Liver (tissue), 3 donors: ENCODE measurements around the gene SAFB.

ENCODE experiments used
- CTCF ChIP-seq: fragments of 150-350 bp; IDR thresholded peaks from 2 replicates; pipeline ENCODE4 v1.5.1; 2017; ENCODE audit warnings: improper control_type of control experiment, low read depth, low read length; ENCODE audit not compliant: missing input control
- EGR1 ChIP-seq, 2 donors: IDR thresholded peaks; 2 replicates each; pipeline ENCODE4 v1.6.1; 2016 to 2018; ENCODE audit warnings: antibody characterized with exemption in 2 of 2, low read depth in 2 of 2
- FOXA1 ChIP-seq: IDR thresholded peaks from 2 replicates; pipeline ENCODE4 v1.6.1; 2016; ENCODE audit warnings: antibody characterized with exemption
- GABPA ChIP-seq, 2 donors: IDR thresholded peaks in 1 of 2; conservative IDR thresholded peaks in 1 of 2; 2 replicates each; pipeline ENCODE4 v1.6.1; 2016; ENCODE audit warnings: antibody characterized with exemption in 2 of 2, mild to moderate bottlenecking in 1 of 2, moderate library complexity in 1 of 2
- HNF4G ChIP-seq: IDR thresholded peaks from 2 replicates; pipeline ENCODE4 v1.6.1; 2016; ENCODE audit warnings: antibody characterized with exemption
- JUND ChIP-seq, 2 donors: IDR thresholded peaks; 2 replicates each; pipeline ENCODE4 v1.6.1; 2016; ENCODE audit warnings: antibody characterized with exemption in 2 of 2
- MAX ChIP-seq: IDR thresholded peaks from 2 replicates; pipeline ENCODE4 v1.6.1; 2016; ENCODE audit warnings: antibody characterized with exemption
- RAD21 ChIP-seq, 2 donors: IDR thresholded peaks; 2 replicates each; pipeline ENCODE4 v1.6.1; 2016; ENCODE audit warnings: antibody characterized with exemption in 2 of 2, mild to moderate bottlenecking in 2 of 2
- REST ChIP-seq: IDR thresholded peaks from 2 replicates; pipeline ENCODE4 v1.6.1; 2016; ENCODE audit warnings: antibody characterized with exemption, mild to moderate bottlenecking
- SP1 ChIP-seq: IDR thresholded peaks from 2 replicates; pipeline ENCODE4 v1.6.1; 2018; ENCODE audit warnings: antibody characterized with exemption, mild to moderate bottlenecking
- TAF1 ChIP-seq: conservative IDR thresholded peaks from 2 replicates; pipeline ENCODE4 v1.6.1; 2016; ENCODE audit warnings: antibody characterized with exemption, mild to moderate bottlenecking
- YY1 ChIP-seq: IDR thresholded peaks from 2 replicates; pipeline ENCODE4 v1.6.1; 2016; ENCODE audit warnings: antibody characterized with exemption, mild to moderate bottlenecking
- donor health status: healthy.
- donor health status: healthy.

- TF ChIP-seq CTCF (no peak), RAD21 (IDR thresholded peaks at IDR 0.05) (no peak), EGR1 (IDR thresholded peaks at IDR 0.05; ENCODE audit: low read depth in 2 of 2) (no peak), FOXA1 (no peak), JUND (IDR thresholded peaks at IDR 0.05) (no peak), HNF4G (no peak), MAX (no peak), REST (no peak), GABPA (IDR thresholded peaks at IDR 0.05 in 1 of 2, conservative IDR thresholded peaks at IDR 0.05 in 1 of 2) (no peak), SP1 (no peak), YY1 (no peak), TAF1 (no peak)
Measured at GRCh38 chr19:5654931-5655330, 32.0 kb downstream of the SAFB start.
